Activated gamma-delta T cell treated with Interleukin-2 at 50 U/mL for 16 hours (primary cell): Measurements from ENCODE around the gene CYP46A1.
"Not testable (repeated sequence)": the region's sequence is repeated elsewhere in the genome, so short reads cannot be mapped to it uniquely, and the experiment has no call there.

Source experiments
- DNase-seq: peaks from one replicate; pipeline ENCODE4 v3.0.0-alpha.2; 2020

Gene CYP46A1

GRCh38 chr14:99658218-99658845, 25.8 kb upstream of the CYP46A1 start:
- DNase-seq, result no peak

- DNase-seq, result no peak
Observed at GRCh38 chr14:99659333-99659741, 24.8 kb upstream of the CYP46A1 start.

GRCh38 chr14:99660006-99660566, 24.0 kb upstream of the CYP46A1 start:
- no peak for DNase-seq

DNA sequence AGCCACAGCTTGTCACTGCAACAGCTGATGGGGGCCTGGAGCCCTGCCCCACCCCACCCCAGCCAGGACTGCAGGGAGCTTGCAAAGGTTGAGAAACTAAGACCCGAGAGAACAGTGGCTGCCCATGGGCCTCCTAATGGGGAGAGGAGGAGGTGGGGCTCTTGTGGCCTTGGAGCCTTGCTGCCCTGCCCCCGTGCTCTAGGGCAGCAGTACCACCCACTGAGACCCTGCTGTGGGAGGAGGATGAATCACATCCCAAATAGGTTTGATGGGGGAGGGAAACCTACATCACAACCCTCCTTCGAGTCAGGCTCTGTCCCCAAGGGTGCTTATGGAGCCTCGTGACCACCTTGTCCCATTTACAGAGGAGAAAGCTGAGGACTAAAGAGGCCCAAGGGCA, 23.3 kb upstream of the CYP46A1 start:
- no peak for DNase-seq

DNA sequence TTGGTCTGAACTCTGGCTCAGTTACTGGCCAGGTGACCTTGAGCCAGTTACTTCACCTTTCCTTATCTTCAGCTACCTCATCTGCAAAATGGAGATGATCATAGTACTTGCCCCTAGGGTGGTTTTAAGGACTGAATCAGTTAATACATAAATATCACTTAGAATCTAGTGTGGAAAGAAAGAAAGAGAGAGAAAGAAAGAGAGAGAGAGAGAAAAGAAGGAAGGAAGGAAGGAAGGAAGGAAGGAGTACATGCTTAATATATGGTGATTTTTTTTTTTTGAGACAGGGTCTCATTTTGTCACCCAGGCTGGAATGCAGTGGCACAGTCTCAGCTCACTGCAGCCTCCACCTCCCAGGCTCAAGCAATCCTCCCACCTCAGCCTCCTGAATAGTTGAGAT, 22.9 kb upstream of the CYP46A1 start:
- not testable (repeated sequence) for DNase-seq

GRCh38 chr14:99662846-99663245, 21.3 kb upstream of the CYP46A1 start:
- no peak for DNase-seq

DNA sequence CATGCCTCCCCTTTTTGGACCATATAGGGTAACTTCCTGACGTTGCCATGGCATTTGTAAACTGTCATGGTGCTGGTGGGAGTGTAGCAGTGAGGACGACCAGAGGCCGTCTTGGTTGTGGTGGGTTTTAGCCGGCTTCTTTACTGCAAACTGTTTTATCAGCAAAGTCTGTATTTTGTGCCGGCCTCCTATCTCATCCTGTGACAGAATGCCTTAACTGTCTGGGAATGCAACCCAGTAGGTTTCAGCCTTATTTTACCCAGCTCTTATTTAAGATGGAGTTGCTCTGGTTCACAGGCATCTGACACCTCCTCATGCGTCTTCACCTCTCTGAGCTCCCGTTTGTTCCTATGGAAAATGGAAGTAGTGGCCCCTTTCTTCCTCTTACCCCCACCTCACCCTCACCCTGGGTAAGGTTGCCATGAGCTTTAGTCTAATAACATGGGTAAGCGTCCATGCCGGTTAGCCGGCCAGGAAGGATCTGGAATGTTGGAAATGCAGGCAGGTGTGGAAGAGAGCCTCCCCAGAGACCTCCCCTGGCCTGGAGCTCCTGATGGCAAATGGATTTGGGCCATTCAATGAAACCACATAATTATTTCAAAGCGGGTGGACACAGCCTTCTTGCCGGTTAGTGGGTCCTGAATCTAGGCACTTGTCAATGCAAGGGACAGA, 20.6 kb upstream of the CYP46A1 start:
- no peak for DNase-seq

DNA sequence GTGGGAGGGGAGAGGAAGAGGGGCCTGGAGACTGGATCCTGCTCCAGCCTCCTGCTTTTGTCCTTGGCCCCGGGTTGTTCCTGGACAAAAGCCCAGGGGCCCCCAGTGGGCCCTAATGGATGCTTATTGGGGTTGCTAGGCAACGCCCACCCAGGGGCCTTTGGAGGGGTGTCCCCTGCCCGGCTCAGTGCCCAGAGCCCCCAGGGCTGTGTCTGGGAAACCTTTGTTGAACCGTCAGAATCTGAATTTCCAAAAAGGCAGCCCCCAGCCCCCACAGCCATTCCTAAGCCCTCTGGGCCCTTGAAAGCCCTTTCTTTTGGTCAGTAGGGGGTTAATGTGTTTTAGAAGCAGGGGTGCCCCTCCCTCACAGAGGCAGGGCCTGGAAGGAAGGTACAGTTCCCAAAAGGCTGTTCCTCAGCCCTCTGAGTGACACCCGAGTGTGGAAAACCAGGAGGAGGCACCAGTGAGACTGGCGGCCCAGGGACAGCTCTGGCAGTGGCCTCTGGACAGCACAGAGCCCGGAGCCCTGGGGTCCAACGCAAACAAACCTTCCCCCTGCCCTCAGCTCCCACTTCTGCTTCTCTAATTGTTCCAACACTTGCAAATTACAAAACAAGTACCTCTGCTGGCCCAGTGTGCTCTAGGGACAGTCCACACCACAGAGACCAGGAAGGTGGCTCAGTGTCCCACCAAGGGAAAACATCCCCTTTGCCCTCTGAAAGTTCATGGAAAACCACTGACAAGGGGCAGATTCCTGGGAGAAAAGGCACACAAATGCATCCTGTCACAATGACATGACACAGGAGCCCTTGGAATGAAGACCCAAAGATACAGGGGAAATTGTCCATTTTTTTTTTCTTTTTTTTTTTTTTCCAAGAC, 19.8 kb upstream of the CYP46A1 start:
- DNase-seq, result no peak

- DNase-seq, result no peak
Observed at GRCh38 chr14:99664937-99665273, 19.2 kb upstream of the CYP46A1 start.

DNA sequence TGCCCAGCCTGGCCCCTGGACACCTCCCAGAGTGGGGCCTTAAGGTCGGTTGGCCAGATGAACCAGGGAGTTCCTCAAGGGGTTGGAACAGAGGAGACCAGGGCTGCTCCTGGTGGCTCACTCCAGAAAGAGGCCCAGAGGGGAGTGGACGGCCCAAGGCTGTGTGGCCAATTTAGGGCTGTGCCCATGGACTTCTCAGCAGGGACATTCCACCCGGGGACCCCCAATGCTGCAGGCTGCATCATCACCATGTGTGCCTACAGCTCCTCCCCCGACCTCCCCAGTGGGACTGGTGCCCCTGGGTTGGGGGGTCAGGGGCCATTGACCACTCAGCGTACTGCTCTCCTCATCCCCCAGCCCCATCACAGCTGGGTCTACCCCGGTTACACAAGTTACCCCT, 17.6 kb upstream of the CYP46A1 start:
- DNase-seq, result no peak

DNA sequence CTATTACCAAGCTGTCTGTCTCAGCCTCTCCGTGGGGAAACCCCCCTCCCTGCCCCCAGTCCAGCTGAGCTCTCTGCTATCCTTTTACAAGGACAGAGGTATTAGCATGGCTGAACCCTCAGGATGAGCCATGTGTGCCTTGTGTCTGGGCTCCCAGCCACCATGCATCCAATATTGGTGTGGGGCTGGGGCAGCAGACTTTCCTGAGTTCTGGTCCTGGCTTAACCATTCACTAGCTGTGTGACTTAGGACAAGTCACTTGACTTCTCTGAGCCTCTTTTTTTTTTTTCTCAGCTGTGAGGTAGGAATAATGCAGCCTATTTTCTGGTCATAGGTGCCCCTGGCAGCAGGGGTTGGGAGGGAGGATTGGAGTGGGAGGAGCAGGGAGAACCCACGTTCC, 17.1 kb upstream of the CYP46A1 start:
- DNase-seq, result no peak

GRCh38 chr14:99667821-99668220, 16.3 kb upstream of the CYP46A1 start:
- DNase-seq, result no peak

DNA sequence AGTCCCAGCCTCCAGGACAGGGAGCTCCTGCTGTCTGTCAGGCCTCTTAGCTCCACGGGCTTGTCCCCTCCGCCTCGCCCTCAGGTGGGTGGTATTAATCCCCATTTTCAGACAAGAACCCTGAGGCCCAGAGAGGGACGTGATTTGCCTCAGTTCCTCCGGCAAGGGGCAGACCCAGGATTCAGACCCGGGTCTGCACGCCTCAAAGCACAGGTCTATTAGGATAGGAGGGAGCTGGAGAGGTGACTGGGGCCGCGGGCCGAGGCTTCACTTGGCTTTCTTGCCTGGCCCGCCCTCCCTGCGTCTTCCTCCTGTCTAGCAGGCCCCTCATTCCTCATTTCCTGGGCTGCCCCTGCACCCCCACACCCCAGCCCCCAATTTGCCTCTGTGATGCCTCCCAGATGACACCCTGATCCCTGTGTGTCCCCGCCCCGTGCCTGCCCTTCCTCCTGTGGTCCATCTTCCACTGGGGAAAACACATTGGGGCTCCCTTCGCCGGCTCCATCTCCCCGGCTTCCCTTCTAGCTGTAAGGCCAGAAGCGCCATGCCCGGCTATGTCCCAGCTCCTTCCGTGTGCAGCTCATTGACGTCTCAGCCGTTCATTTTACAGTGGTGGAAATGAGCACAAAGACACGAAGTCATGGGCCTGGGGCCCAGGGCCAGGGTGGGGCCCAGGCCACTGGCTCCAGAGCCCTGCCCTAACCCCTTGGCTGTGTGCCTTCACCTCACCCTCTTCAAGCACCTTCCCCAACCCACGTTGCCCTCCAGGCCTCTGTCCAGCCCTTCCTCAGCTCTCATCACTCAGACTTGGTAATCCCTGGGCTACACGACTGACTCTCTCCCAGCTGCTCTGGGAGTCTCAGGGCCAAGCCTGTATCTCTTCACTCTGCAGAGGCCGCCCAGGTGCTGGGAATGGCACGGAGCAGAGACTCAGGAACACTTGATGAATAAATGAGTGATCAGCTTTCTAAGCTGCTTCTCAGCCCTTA, 15.5 kb upstream of the CYP46A1 start:
- DNase-seq, result no peak

- no peak for DNase-seq
Observed at GRCh38 chr14:99670361-99671234, 13.5 kb upstream of the CYP46A1 start.

GRCh38 chr14:99671235-99672224, 12.6 kb upstream of the CYP46A1 start:
- DNase-seq, result no peak

- no peak for DNase-seq
Observed at GRCh38 chr14:99672506-99673304, 11.4 kb upstream of the CYP46A1 start.

DNA sequence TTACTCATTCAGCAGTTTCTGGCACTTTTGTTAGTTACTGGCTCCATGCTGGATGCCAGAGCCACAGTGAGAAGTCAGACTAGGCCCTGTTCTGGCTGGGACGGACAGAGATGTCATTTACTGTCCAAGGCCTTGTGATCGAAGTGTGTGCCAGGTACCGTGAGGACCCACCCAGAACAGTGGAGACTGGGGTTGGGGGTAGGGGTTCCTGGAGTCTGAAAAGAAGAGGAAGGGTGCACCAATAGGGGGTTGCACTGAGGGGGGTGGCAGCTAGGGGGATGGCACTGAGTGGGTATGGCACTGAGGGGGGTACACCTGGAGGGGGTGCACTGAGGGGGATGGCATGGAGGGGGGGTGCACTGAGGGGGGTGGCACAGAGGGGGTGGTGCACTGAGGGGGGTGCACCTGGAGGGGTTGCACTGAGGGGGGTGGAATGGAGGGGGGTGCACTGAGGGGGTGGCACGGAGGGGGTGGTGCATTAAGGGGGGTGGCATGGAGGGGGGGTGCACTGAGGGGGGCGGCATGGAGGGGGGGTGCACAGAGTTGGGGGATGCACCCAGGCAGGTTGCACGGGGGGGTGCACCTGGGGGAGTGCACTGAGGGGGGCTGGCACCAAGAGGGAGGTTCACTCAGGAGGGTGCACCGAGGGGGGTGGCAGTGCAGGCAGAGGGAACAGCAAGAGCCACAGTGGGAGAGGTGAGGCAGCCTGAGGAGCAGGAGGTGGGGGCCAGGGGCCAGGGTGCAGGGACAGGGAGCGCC, 10.6 kb upstream of the CYP46A1 start:
- DNase-seq, result no peak

DNA sequence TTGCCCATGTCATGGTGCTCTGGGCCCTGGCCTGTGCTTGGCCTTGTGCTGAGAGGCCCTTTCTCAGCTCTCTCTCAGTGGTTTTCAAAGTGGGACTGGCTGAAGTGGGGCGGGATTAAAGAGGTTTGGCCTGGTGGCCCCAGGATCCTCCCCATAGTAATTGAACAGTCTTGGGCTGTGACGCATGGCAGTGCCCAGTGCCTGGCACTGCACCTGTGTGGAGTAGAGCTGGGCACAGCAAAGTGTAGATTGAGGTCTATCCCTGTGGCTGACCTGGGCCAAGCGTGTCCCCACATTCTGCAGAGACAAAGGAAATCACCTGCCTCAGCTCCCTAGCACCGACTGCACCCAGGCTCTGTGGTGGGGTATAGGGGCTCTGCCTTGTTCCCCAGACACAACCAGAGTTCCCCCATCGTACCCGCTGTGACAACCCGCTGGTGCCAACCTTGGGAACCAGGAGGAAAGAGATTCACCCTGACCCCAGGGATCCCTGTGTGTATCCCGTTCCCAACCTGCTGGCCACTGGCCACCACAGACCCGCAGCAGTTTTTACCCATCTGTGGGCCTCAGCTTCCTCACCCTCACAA, 9.9 kb upstream of the CYP46A1 start:
- DNase-seq, result no peak
